Epithelial cell of esophagus (primary cell): ENCODE data around the gene CAB39L.

ENCODE experiments used
- DNase-seq: peaks from one replicate; pipeline ENCODE4 v3.0.0; 2010; ENCODE audit warnings: low read depth
- H3K4me3 ChIP-seq: 2 replicates; pipeline ENCODE4 v1.5.1; 2011; ENCODE audit warnings: mild to moderate bottlenecking, low read length, control low read depth
- CTCF ChIP-seq: IDR thresholded peaks from 2 replicates; pipeline ENCODE4 v1.5.1; 2011; ENCODE audit warnings: low read depth, mild to moderate bottlenecking, low read length, control low read depth, inconsistent platforms; ENCODE audit not compliant: insufficient read depth; ENCODE audit errors: missing control alignments

CAB39L gene

GRCh38 chr13:49429121-49429520 lies 14.7 kb downstream of the CAB39L start:
- no peak for TF ChIP-seq CTCF
- DNase-seq = no peak
- H3K4me3 ChIP-seq = no peak overlapping the region

- no peak overlapping the region for H3K4me3 ChIP-seq
- DNase-seq = peak; percentile 38
- no peak for TF ChIP-seq CTCF
Measured at GRCh38 chr13:49428041-49428763, 15.7 kb downstream of the CAB39L start.

- no peak for TF ChIP-seq CTCF
- DNase-seq = no peak
- no peak overlapping the region for H3K4me3 ChIP-seq
Measured at GRCh38 chr13:49424011-49424560, 19.8 kb downstream of the CAB39L start.

- no peak overlapping the region for H3K4me3 ChIP-seq
- DNase-seq = peak; percentile 8
- peak; percentile 4 for TF ChIP-seq CTCF
Measured at GRCh38 chr13:49421391-49421790, 22.5 kb downstream of the CAB39L start.

GRCh38 chr13:49419276-49419675 lies 24.6 kb downstream of the CAB39L start:
- H3K4me3 ChIP-seq = no peak overlapping the region
- no peak for TF ChIP-seq CTCF
- no peak for DNase-seq

- H3K4me3 ChIP-seq = no peak overlapping the region
- no peak for DNase-seq
- TF ChIP-seq CTCF = no peak
Measured at GRCh38 chr13:49418206-49418605, 25.7 kb downstream of the CAB39L start.

GRCh38 chr13:49417161-49417560 lies 26.7 kb downstream of the CAB39L start:
- H3K4me3 ChIP-seq = no peak overlapping the region
- no peak for TF ChIP-seq CTCF

More at GRCh38 chr13:49417161-49417560, 26.7 kb downstream of the CAB39L start:
- DNase-seq = no peak
